HG02588 (cell line): ENCODE measurements around the gene SLC22A14.
"Not testable (repeated sequence)": the region's sequence is repeated elsewhere in the genome, so short reads cannot be mapped to it uniquely, and the experiment has no call there.

Experiments used
- ATAC-seq: cut with Tn5 transposase; IDR thresholded peaks from one replicate; pipeline ENCODE4 v1.9.1; 2021; ENCODE audit warnings: mild to moderate bottlenecking, moderate library complexity; ENCODE audit not compliant: unreplicated experiment

SLC22A14 gene

GRCh38 chr3:38281895-38282686, at the start of gene SLC22A14:
Gene SLC22A14, plus strand, starts transcription at chr3:38282294. Its CDS starts 23,733 bp downstream, at chr3:38306027.
- ATAC-seq: no peak

GRCh38 chr3:38232701-38233100, 49.4 kb upstream of the SLC22A14 start:
- ATAC-seq: no peak

GRCh38 chr3:38235466-38235865, 46.6 kb upstream of the SLC22A14 start:
- no peak for ATAC-seq

GRCh38 chr3:38238416-38239008, 43.6 kb upstream of the SLC22A14 start:
- no peak for ATAC-seq

GRCh38 chr3:38242812-38243211, 39.3 kb upstream of the SLC22A14 start:
- ATAC-seq: not testable (repeated sequence)

GRCh38 chr3:38245930-38246329, 36.2 kb upstream of the SLC22A14 start:
- ATAC-seq: no peak

GRCh38 chr3:38247366-38248035, 34.6 kb upstream of the SLC22A14 start:
- no peak for ATAC-seq

GRCh38 chr3:38250198-38250597, 31.9 kb upstream of the SLC22A14 start:
- no peak for ATAC-seq

GRCh38 chr3:38251197-38251596, 30.9 kb upstream of the SLC22A14 start:
- ATAC-seq: no peak

GRCh38 chr3:38253704-38254103, 28.4 kb upstream of the SLC22A14 start:
- ATAC-seq: no peak

- ATAC-seq: no peak
These were observed 27.2 kb upstream of the SLC22A14 start for GRCh38 chr3:38254872-38255271.

- no peak for ATAC-seq
These were observed 26.5 kb upstream of the SLC22A14 start for GRCh38 chr3:38255627-38256026.

GRCh38 chr3:38257583-38257982, 24.5 kb upstream of the SLC22A14 start:
- no peak for ATAC-seq

- no peak for ATAC-seq
These were observed 21.6 kb upstream of the SLC22A14 start for GRCh38 chr3:38260474-38260873.

- no peak for ATAC-seq
These were observed 17.7 kb upstream of the SLC22A14 start for GRCh38 chr3:38264353-38264771.

- no peak for ATAC-seq
These were observed 17.3 kb upstream of the SLC22A14 start for GRCh38 chr3:38264779-38265178.

- no peak for ATAC-seq
These were observed 16.3 kb upstream of the SLC22A14 start, which contains the start of gene SLC22A13 for GRCh38 chr3:38265604-38266307. Gene SLC22A13, plus strand, starts transcription at chr3:38265812. Its CDS starts 49 bp downstream, at chr3:38265861.

- ATAC-seq: no peak
These were observed 15.3 kb upstream of the SLC22A14 start for GRCh38 chr3:38266810-38267209.

GRCh38 chr3:38267662-38268061, 14.4 kb upstream of the SLC22A14 start:
- no peak for ATAC-seq

- no peak for ATAC-seq
These were observed 14.0 kb upstream of the SLC22A14 start for GRCh38 chr3:38268087-38268486.

GRCh38 chr3:38268522-38268921, 13.6 kb upstream of the SLC22A14 start:
- ATAC-seq: no peak
